Body of pancreas (tissue), 4 donors: ENCODE results near the gene MAEL. TPM values are rescaled to one million over a fixed set of nuclear protein-coding genes. Genes with fewer than 3 reads are reported as not detected.

ENCODE experiments used
- ATAC-seq: fragments of 150-250 bp; one replicate; pipeline ENCODE4 v1.9.1; 2016
- DNase-seq, 4 donors: peaks; one replicate each; pipeline ENCODE4 v3.0.0-alpha.2; 2019
- H3K27ac ChIP-seq, 4 donors: fragments of 200-600 bp; sonication (generic); 1 replicate in 3 of 4; 2 replicates in 1 of 4; pipeline versions ENCODE4 v1.5.1 to v1.6.1; 2016 to 2019; ENCODE audit warnings: mild to moderate bottlenecking in 1 of 4, mixed read lengths in 1 of 4, moderate library complexity in 1 of 4
- H3K27me3 ChIP-seq, 2 donors: fragments of 200-600 bp; sonication (generic); one replicate each; pipeline ENCODE4 v1.6.0; 2016; ENCODE audit warnings: mild to moderate bottlenecking in 1 of 2
- H3K36me3 ChIP-seq, 2 donors: fragments of 200-600 bp; sonication (generic); replicated peaks in 1 of 2; 2 replicates each; pipeline ENCODE4 v1.5.1; 2016; ENCODE audit warnings: low read depth in 2 of 2; ENCODE audit not compliant: insufficient read depth in 1 of 2
- H3K4me1 ChIP-seq: fragments of 200-600 bp; sonication (generic); one replicate; pipeline ENCODE4 v1.6.0; 2016
- H3K4me3 ChIP-seq, 2 donors: fragments of 200-600 bp; sonication (generic); 1 replicate in 1 of 2; 2 replicates in 1 of 2; pipeline ENCODE4 v1.5.1; 2016 to 2019
- H3K9me3 ChIP-seq, 3 donors: fragments of 200-600 bp; sonication (generic); 1 replicate in 2 of 3; 2 replicates in 1 of 3; pipeline ENCODE4 v1.5.1; 2016
- POLR2A ChIP-seq, 3 donors: fragments of 450-650 bp; IDR thresholded peaks; one replicate each; pipeline ENCODE4 v1.6.1; 2016; ENCODE audit warnings: antibody characterized with exemption in 3 of 3, mild to moderate bottlenecking in 2 of 3
- WGBS, 2 donors: methylation state at CpG; one replicate each; pipeline ENCODE4 v1.1.5; 2017; 5-methylcytosine and 5-hydroxymethylcytosine counted together
- intact Hi-C: fragments of 100-400 bp; cut with DNase I; formaldehyde crosslinking; loops from one replicate; pipeline ENCODE4 v1.15.1; 2023
- total RNA-seq, 2 donors: library from RNA; depleted of rRNA; stranded (reverse); fragments of >200 nt; gene quantifications; one replicate each; pipeline ENCODE4 v1.1.0, GENCODE V29; 2016
- TF ChIP-seq, protein P1 (sequence below), 7 experiments: fragments of 450-650 bp in 4 of 7; fragments of 200-600 bp in 3 of 7; sonication (generic) in 3 of 7; IDR thresholded peaks; one replicate each; pipeline ENCODE4 v1.5.1; 2016 to 2019; ENCODE audit warnings: antibody characterized with exemption in 7 of 7

MAEL gene
- total RNA-seq, 2 donors from 2014 or later, result not detected

DNA sequence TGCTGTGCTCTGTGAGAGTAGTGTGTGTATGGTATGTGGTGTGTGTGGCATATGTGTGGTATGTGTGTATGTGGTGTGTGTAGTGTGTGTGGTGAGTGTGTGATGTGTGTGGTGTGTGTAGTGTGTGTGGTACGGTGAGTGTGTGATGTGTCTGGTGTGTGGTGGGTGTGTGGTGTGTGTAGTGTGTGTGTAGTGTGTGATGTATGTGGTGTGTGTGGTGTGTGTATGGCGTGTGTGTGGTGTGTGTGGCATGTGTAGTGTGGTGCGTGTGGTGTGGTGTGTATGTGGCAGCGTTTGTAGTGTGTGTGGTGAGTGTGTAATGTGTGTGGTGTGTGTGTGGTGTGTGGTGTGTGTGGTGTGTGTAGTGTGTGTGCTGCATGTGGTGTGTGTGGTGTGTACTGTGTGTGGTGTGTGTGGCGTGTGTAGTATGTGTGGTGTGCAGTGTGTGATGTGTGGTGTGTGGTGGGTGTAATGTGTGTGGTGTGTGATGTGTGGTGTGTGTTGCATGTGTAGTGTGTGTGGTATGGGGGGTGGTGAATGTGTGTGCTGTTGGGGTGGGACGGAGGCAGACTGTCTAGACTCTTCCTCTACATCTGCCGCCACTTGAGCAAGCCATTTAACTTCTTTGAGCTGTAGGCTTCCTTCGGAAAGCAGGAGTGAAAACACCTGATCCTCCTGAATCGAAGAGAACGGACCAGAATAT lies 67.6 kb downstream of the MAEL start:
- Histone ChIP-seq H3K27ac (no peak overlapping the region), H3K27me3 (no peaks in the 10 kb centered on the region), H3K9me3 (no peaks in the 10 kb centered on the region), H3K4me1 (peaks cover 6% of the 10 kb centered on the region), H3K36me3 (no peaks in the 10 kb centered on the region), H3K4me3 (no peak overlapping the region)
- intact Hi-C loops, result loop anchor here (5.0 kb wide), 1 partner anchor 149 kb away; no protein-coding TSS in a partner anchor
- ATAC-seq, result no peak
- TF ChIP-seq POLR2A (IDR thresholded peaks at IDR 0.05), result no peak
- TF ChIP-seq, protein P1, sequence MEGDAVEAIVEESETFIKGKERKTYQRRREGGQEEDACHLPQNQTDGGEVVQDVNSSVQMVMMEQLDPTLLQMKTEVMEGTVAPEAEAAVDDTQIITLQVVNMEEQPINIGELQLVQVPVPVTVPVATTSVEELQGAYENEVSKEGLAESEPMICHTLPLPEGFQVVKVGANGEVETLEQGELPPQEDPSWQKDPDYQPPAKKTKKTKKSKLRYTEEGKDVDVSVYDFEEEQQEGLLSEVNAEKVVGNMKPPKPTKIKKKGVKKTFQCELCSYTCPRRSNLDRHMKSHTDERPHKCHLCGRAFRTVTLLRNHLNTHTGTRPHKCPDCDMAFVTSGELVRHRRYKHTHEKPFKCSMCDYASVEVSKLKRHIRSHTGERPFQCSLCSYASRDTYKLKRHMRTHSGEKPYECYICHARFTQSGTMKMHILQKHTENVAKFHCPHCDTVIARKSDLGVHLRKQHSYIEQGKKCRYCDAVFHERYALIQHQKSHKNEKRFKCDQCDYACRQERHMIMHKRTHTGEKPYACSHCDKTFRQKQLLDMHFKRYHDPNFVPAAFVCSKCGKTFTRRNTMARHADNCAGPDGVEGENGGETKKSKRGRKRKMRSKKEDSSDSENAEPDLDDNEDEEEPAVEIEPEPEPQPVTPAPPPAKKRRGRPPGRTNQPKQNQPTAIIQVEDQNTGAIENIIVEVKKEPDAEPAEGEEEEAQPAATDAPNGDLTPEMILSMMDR (IDR thresholded peaks at IDR 0.05), result no peak
- WGBS, 2 donors, result 36 to 40% methylated on average over 10 of the region's 10 CpGs
- DNase-seq, result no peak

DNA sequence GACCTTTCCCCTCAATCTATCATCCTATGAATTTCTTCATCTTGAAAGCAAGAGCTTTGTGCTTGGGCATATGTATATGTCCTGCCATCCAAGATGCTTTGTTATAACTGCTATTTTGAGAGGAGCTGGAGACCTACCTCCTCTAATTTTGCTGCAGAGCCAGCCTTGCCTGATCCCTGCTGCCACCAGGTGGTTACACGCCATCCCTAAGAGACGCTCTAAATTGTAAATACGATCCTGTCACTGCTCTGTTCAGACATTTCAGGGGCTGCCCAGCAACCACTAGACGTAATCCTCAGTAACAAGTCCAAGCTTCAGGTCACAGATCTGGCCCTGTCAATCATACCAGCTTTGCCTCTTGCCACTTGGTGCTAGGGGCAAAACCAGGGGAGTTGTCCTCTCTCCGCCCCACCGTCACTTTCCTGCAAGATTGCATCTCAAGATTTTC lies 68.2 kb downstream of the MAEL start:
- no peak overlapping the region for H3K27ac ChIP-seq
- H3K27me3 ChIP-seq, result no peaks in the 10 kb centered on the region
- WGBS, 2 donors, result 31 to 33% methylated on average over 6 of the region's 6 CpGs
- no peak overlapping the region for H3K4me3 ChIP-seq
- intact Hi-C loops, result loop anchor here (5.0 kb wide), 1 partner anchor 150 kb away; no protein-coding TSS in a partner anchor
- peak; percentile 41 to 64 (median 53) for DNase-seq
- TF ChIP-seq, protein P1 (IDR thresholded peaks at IDR 0.05), result peak in 6 of 7 experiments; percentile 20 to 54 (median 34)
- no peak for TF ChIP-seq POLR2A (IDR thresholded peaks at IDR 0.05)
- no peak for ATAC-seq
- no peaks in the 10 kb centered on the region for H3K9me3 ChIP-seq
- no peaks in the 10 kb centered on the region for H3K36me3 ChIP-seq
- peaks cover 6% of the 10 kb centered on the region for H3K4me1 ChIP-seq

DNA sequence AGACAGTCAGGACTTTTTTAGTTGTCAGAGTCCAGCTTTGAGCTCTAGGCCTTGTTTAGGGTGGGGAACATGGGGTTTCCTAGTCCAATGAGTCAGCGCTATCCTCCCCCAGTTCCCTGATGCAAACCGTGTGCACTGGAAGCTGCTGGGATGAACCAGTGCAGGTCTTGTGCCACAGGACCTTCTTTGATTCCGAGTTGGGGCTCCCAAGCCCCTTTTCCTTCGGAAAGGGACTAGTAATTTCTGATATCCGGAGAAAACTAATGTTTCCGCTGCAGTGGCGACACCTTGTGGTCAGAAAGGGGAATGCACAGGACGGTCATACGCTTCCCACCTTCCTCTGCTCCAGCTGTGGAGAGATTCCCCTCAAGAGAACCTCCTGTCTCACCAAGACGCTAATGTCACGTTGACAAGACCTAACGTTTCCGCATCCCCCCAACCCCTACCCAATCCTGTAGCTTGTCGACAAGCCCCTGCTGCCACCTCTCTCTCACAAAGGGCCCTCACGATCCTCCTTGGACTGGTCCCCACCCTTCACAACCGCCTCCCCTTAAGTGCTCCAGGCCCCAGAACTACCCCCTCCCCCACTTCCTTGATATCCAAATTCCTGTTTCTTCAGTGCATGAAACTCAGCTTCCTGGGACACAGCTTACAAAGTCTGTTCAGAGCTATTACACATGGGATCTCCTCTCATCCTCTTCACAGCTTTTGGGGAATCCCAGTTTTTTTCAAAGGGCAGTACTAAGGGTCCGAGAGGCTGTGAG lies 70.1 kb downstream of the MAEL start:
- DNase-seq (peak; percentile 75 to 83 (median 79)), ATAC-seq (peak; percentile 63)
- H3K4me1 ChIP-seq, result peaks cover 6% of the 10 kb centered on the region
- 13 to 14% methylated on average over 17 of the region's 17 CpGs for WGBS, 2 donors
- no peak overlapping the region for H3K4me3 ChIP-seq
- no peaks in the 10 kb centered on the region for H3K27me3 ChIP-seq
- H3K9me3 ChIP-seq, result no peaks in the 10 kb centered on the region
- no peak for TF ChIP-seq POLR2A (IDR thresholded peaks at IDR 0.05)
- TF ChIP-seq, protein P1 (IDR thresholded peaks at IDR 0.05), result peak; percentile 89 to 94 (median 92)
- intact Hi-C loops, result loop anchor here (5.0 kb wide), 1 partner anchor 152 kb away; no protein-coding TSS in a partner anchor
- no peak overlapping the region for H3K27ac ChIP-seq
- no peaks in the 10 kb centered on the region for H3K36me3 ChIP-seq

DNA sequence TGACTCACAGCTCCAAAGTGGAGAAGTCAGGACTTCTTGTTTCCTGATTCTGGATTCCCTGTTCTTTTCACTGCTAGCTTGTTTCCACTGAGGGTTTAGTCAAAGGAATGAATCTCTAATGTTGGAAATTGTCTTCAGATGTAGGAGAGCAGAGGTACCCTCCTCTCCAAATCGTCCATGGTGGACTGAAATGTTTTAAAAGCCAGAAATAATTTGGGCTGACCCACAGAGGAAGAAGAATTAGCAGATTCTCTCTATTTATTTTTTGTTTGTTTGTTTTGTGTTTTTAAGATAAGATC lies 70.7 kb downstream of the MAEL start:
- Histone ChIP-seq H3K36me3 (no peaks in the 10 kb centered on the region), H3K4me1 (peaks cover 6% of the 10 kb centered on the region), H3K9me3 (no peaks in the 10 kb centered on the region), H3K27ac (no peak overlapping the region), H3K27me3 (no peaks in the 10 kb centered on the region), H3K4me3 (no peak overlapping the region)
- DNase-seq (no peak), ATAC-seq (no peak)
- intact Hi-C loops, result loop anchor here (5.0 to 10.0 kb wide), 2 partner anchors 152 to 625 kb away; no protein-coding TSS in a partner anchor
- WGBS, 2 donors, result 7 to 14% methylated on average over 1 of the region's 1 CpG
- no peak for TF ChIP-seq POLR2A (IDR thresholded peaks at IDR 0.05)
- TF ChIP-seq, protein P1 (IDR thresholded peaks at IDR 0.05), result no peak
